ENCODE results near the gene KIF1C. TPM values are rescaled to one million over a fixed set of nuclear protein-coding genes. Genes with fewer than 3 reads are reported as not detected.

The KIF1C gene
- polyA plus RNA-seq (2013, experiment 1 of 4) = 62.1 TPM
- 60.7 TPM for polyA plus RNA-seq (2013, experiment 2 of 4)
- polyA plus RNA-seq (2013, experiment 3 of 4) = 31.0 TPM
- 34.9 TPM for polyA plus RNA-seq (2013, experiment 4 of 4)

DNA sequence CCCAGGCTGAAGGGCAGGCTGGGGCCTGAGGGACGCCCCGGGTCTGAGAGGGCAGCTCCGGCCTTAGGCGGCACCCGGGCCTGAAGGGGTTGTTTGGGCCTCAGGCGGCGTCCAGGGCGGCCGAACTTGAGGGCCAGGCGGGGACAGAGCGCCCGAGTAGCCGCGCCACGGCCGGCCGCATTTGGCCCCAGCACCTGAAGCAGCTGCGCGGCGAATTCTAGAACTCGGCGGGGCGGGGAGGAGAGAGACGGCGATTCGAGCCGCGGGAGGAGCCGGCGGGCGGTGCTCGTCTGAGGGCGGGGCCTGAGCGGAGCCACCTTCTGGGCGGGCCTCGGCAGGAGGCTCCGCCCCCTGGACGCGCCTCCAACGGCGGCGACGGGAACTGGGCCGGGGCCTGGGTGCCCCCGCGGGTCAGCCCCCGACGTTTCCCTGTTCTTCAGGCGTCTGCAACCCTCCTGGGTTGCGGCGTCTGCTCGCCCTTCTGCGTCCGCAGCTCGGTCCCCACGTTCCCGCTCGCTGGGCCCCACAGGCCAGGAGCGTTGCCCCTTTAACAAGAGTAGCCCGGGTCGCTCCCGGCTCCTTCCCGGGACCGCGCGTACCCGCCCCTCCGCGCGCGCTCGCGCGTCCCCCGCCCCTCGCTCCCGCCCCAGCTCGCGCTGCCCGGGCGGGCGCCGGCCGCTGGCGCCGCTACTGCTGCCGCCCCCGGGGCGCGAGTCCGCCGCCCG is at the start of gene KIF1C, which contains the start of gene INCA1:
TSS of gene KIF1C (plus strand) at position 649 of the 725 bp plus-strand sequence. CDS start 2,297 bp downstream, outside the sequence.
TSS of gene INCA1 (minus strand) at position 221 of the 725 bp plus-strand sequence. CDS start 3,085 bp downstream, outside the sequence.
- H3K27me3 ChIP-seq (ENCODE audit: control insufficient read depth, insufficient read depth, low read length, poor library complexity, severe bottlenecking) = peaks cover 24% of the 10 kb centered on the region
- H3K4me3 ChIP-seq (ENCODE audit: insufficient read depth, low read depth, low read length) = peak within 1 kb of the TSS; percentile 89
- WGBS, 2 experiments = 1% methylated on average over 93 of the region's 93 CpGs

GRCh38 chr17:4948166-4948930 is 49.4 kb upstream of the KIF1C start, which contains the start of gene PFN1:
TSS of gene PFN1 (minus strand) at chr17:4948530. CDS start at chr17:4948394, 136 bp downstream.
- WGBS, 2 experiments = 0% methylated on average over 53 of the region's 59 CpGs
- peaks cover 15% of the 10 kb centered on the region for H3K36me3 ChIP-seq (ENCODE audit: control insufficient read depth, insufficient read depth, low read length)

More for the DNA sequence above, at the start of gene KIF1C, which contains the start of gene INCA1:
- H3K4me1 ChIP-seq (ENCODE audit: control insufficient read depth, insufficient read depth, low read length) = peaks cover 17% of the 10 kb centered on the region
- H3K36me3 ChIP-seq (ENCODE audit: control insufficient read depth, insufficient read depth, low read length) = peaks cover 15% of the 10 kb centered on the region
- no peaks in the 10 kb centered on the region for H3K9me3 ChIP-seq (ENCODE audit: control insufficient read depth, low read length)
- H3K27ac ChIP-seq (ENCODE audit: insufficient read depth, low read depth, low read length, poor library complexity, severe bottlenecking) = peak within 1 kb of the TSS; percentile 69

GRCh38 chr17:4948931-4949320 is 48.8 kb upstream of the KIF1C start:
- WGBS, 2 experiments = 0% methylated on average over 40 of the region's 40 CpGs
- Histone ChIP-seq H3K9me3 (ENCODE audit: control insufficient read depth, low read length) (no peaks in the 10 kb centered on the region), H3K27ac (ENCODE audit: insufficient read depth, low read depth, low read length, poor library complexity, severe bottlenecking) (peak overlapping the region; percentile 91), H3K4me3 (ENCODE audit: insufficient read depth, low read depth, low read length) (peak overlapping the region; percentile 97), H3K4me1 (ENCODE audit: control insufficient read depth, insufficient read depth, low read length) (peaks cover 25% of the 10 kb centered on the region), H3K27me3 (ENCODE audit: control insufficient read depth, insufficient read depth, low read length, poor library complexity, severe bottlenecking) (no peaks in the 10 kb centered on the region), H3K36me3 (ENCODE audit: control insufficient read depth, insufficient read depth, low read length) (peaks cover 12% of the 10 kb centered on the region)

More at GRCh38 chr17:4948166-4948930, 49.4 kb upstream of the KIF1C start, which contains the start of gene PFN1:
- Histone ChIP-seq H3K27me3 (ENCODE audit: control insufficient read depth, insufficient read depth, low read length, poor library complexity, severe bottlenecking) (no peaks in the 10 kb centered on the region), H3K4me3 (ENCODE audit: insufficient read depth, low read depth, low read length) (peak within 1 kb of the TSS; percentile 97), H3K9me3 (ENCODE audit: control insufficient read depth, low read length) (no peaks in the 10 kb centered on the region), H3K4me1 (ENCODE audit: control insufficient read depth, insufficient read depth, low read length) (peaks cover 23% of the 10 kb centered on the region), H3K27ac (ENCODE audit: insufficient read depth, low read depth, low read length, poor library complexity, severe bottlenecking) (peak within 1 kb of the TSS; percentile 91)

DNA sequence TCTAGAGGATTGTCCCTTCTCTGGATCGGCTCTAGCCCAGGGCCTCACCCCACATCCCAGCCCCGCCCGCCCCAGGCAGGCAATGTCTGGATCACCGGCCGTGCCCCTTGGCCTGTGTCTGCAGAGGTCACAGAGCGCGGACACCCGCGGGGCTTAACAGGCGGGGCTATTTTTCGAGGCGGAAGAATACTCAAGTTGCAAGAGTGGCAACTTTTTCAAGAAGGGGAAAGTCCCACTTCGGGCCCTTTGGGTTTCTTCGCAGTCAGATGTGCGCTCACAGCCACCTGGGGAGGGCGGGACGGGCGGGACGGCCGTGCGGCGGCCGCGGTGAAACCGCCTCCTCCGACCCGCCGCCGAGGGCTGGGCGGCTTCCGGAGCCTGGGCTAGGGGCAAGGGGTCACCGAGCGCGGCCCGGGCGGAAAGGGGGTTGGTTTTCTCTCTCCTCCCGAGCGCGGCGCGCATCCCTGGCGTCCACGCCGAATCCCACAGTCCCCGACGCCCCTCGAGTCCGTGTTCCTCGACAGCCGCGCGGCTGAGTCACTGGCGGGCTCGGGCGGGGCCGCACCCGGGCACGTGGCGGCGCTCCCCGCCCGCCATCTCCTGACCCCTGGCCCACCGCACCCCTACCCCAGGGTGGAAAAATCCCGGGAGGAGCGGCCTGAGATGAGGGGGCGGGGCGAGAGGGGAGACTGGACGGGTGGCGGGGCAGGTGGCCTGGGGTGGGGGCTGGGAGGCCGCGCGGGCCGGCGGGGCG is 48.3 kb upstream of the KIF1C start:
- WGBS, 2 experiments = 0% methylated on average over 75 of the region's 75 CpGs
- peaks cover 25% of the 10 kb centered on the region for H3K4me1 ChIP-seq (ENCODE audit: control insufficient read depth, insufficient read depth, low read length)
- H3K36me3 ChIP-seq (ENCODE audit: control insufficient read depth, insufficient read depth, low read length) = peaks cover 12% of the 10 kb centered on the region
- no peaks in the 10 kb centered on the region for H3K9me3 ChIP-seq (ENCODE audit: control insufficient read depth, low read length)
- peak overlapping the region; percentile 91 for H3K27ac ChIP-seq (ENCODE audit: insufficient read depth, low read depth, low read length, poor library complexity, severe bottlenecking)
- no peaks in the 10 kb centered on the region for H3K27me3 ChIP-seq (ENCODE audit: control insufficient read depth, insufficient read depth, low read length, poor library complexity, severe bottlenecking)
- peak overlapping the region; percentile 97 for H3K4me3 ChIP-seq (ENCODE audit: insufficient read depth, low read depth, low read length)

DNA sequence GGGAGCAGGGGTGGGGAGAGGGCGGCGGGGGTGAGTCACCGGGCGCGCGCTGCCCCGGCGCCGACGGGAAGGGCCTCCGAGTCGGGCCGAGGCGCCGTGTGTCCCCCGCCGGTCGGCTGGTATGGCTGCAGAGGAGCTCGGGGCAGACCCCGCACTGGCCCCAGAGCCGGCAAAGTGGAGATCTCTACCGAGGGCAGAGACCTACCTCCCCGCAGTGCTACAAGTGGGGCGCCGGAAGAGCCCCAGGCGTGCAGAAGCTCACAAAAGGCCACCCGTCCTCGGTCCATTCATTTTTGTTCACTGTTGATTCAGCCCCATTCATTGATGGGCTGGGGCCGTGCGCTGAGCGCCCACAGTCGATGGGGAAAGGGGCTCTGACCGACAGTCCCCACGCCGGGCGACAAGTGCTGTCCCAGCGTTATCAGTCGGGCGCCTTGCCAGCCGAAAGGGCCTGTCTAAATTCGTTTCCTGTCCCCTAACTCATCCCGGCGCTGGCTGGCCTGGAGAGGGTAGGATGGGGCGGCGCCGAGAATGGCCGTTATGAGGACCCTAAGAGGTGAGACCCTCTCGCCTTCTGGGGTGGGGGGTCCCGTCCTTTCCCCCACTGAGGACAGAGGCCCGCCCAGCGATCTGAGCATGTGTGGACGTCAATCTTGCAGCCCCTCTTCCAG is 47.5 kb upstream of the KIF1C start:
- WGBS, 2 experiments = 1% methylated on average over 52 of the region's 52 CpGs
- no peaks in the 10 kb centered on the region for H3K9me3 ChIP-seq (ENCODE audit: control insufficient read depth, low read length)
- H3K4me3 ChIP-seq (ENCODE audit: insufficient read depth, low read depth, low read length) = peak overlapping the region; percentile 97

DNA sequence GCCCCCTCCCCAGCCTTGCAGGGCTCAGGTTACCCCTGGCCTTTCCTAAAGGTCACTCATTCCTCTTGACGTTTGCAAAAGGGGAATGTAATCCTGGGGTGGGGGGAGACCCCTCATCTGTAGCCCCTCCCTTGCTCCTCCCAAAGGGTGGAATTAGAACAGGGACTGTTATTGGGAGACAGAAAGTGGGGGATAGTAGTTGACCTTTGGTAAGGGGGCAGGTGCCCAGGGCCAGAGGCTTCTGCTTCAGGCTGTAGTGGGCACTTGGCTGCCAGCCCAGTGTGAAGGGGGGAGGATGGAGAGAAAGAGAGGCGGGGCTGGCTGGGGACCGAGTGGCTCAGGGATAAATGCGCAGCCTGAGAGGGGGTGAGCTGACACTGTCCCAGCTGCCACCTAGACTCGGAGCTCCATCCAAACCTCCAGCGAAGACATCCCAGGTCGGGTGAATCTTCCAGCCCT is 47.0 kb upstream of the KIF1C start, which contains the start of gene ENO3:
TSS of gene ENO3 (plus strand) at position 374 of the 459 bp plus-strand sequence. CDS start 711 bp downstream, outside the sequence.
- WGBS, 2 experiments = 14 to 19% methylated on average over 7 of the region's 7 CpGs
- Histone ChIP-seq H3K27ac (ENCODE audit: insufficient read depth, low read depth, low read length, poor library complexity, severe bottlenecking) (peak within 1 kb of the TSS; percentile 91), H3K4me1 (ENCODE audit: control insufficient read depth, insufficient read depth, low read length) (peaks cover 25% of the 10 kb centered on the region), H3K9me3 (ENCODE audit: control insufficient read depth, low read length) (no peaks in the 10 kb centered on the region), H3K36me3 (ENCODE audit: control insufficient read depth, insufficient read depth, low read length) (no peaks in the 10 kb centered on the region), H3K4me3 (ENCODE audit: insufficient read depth, low read depth, low read length) (peak within 1 kb of the TSS; percentile 97), H3K27me3 (ENCODE audit: control insufficient read depth, insufficient read depth, low read length, poor library complexity, severe bottlenecking) (no peaks in the 10 kb centered on the region)

More for the DNA sequence above, 47.5 kb upstream of the KIF1C start:
- Histone ChIP-seq H3K36me3 (ENCODE audit: control insufficient read depth, insufficient read depth, low read length) (peaks cover 5% of the 10 kb centered on the region), H3K4me1 (ENCODE audit: control insufficient read depth, insufficient read depth, low read length) (peaks cover 25% of the 10 kb centered on the region), H3K27ac (ENCODE audit: insufficient read depth, low read depth, low read length, poor library complexity, severe bottlenecking) (peak overlapping the region; percentile 91), H3K27me3 (ENCODE audit: control insufficient read depth, insufficient read depth, low read length, poor library complexity, severe bottlenecking) (no peaks in the 10 kb centered on the region)

- H3K36me3 ChIP-seq (ENCODE audit: control insufficient read depth, insufficient read depth, low read length) = no peaks in the 10 kb centered on the region
- H3K27me3 ChIP-seq (ENCODE audit: control insufficient read depth, insufficient read depth, low read length, poor library complexity, severe bottlenecking) = no peaks in the 10 kb centered on the region
- peaks cover 21% of the 10 kb centered on the region for H3K4me1 ChIP-seq (ENCODE audit: control insufficient read depth, insufficient read depth, low read length)
- 76 to 78% methylated on average over 3 of the region's 3 CpGs for WGBS, 2 experiments
- no peaks in the 10 kb centered on the region for H3K9me3 ChIP-seq (ENCODE audit: control insufficient read depth, low read length)
- H3K27ac ChIP-seq (ENCODE audit: insufficient read depth, low read depth, low read length, poor library complexity, severe bottlenecking) = no peak overlapping the region
- H3K4me3 ChIP-seq (ENCODE audit: insufficient read depth, low read depth, low read length) = peak overlapping the region; percentile 97
Observed at GRCh38 chr17:4951486-4951885, 46.3 kb upstream of the KIF1C start.

- WGBS, 2 experiments = 92 to 93% methylated on average over 14 of the region's 14 CpGs
- Histone ChIP-seq H3K36me3 (ENCODE audit: control insufficient read depth, insufficient read depth, low read length) (no peaks in the 10 kb centered on the region), H3K4me3 (ENCODE audit: insufficient read depth, low read depth, low read length) (no peak overlapping the region), H3K4me1 (ENCODE audit: control insufficient read depth, insufficient read depth, low read length) (peaks cover 17% of the 10 kb centered on the region), H3K27ac (ENCODE audit: insufficient read depth, low read depth, low read length, poor library complexity, severe bottlenecking) (no peak overlapping the region), H3K27me3 (ENCODE audit: control insufficient read depth, insufficient read depth, low read length, poor library complexity, severe bottlenecking) (no peaks in the 10 kb centered on the region), H3K9me3 (ENCODE audit: control insufficient read depth, low read length) (no peaks in the 10 kb centered on the region)
Observed at GRCh38 chr17:4953451-4953961, 44.2 kb upstream of the KIF1C start.

- Histone ChIP-seq H3K27ac (ENCODE audit: insufficient read depth, low read depth, low read length, poor library complexity, severe bottlenecking) (no peak overlapping the region), H3K4me3 (ENCODE audit: insufficient read depth, low read depth, low read length) (no peak overlapping the region), H3K9me3 (ENCODE audit: control insufficient read depth, low read length) (no peaks in the 10 kb centered on the region), H3K36me3 (ENCODE audit: control insufficient read depth, insufficient read depth, low read length) (peaks cover 7% of the 10 kb centered on the region), H3K4me1 (ENCODE audit: control insufficient read depth, insufficient read depth, low read length) (peaks cover 17% of the 10 kb centered on the region), H3K27me3 (ENCODE audit: control insufficient read depth, insufficient read depth, low read length, poor library complexity, severe bottlenecking) (no peaks in the 10 kb centered on the region)
- WGBS, 2 experiments = 96 to 97% methylated on average over 8 of the region's 8 CpGs
Observed at GRCh38 chr17:4955091-4955490, 42.7 kb upstream of the KIF1C start.

Measured in ectodermal cell (in vitro differentiated cells).